WTC11 (cell line): ENCODE results near the gene ITPR1.

ENCODE experiments used
- ESRRA ChIP-seq: sonication (generic); formaldehyde crosslinking; IDR thresholded peaks from 2 replicates; pipeline ENCODE4 v1.8.1; 2022; ENCODE audit warnings: mild to moderate bottlenecking, missing genetic modification reagents, borderline replicate concordance
- MYBL2 ChIP-seq: sonication (generic); formaldehyde crosslinking; IDR thresholded peaks from 2 replicates; pipeline ENCODE4 v1.8.1; 2023; ENCODE audit warnings: mild to moderate bottlenecking, moderate library complexity, missing genetic modification reagents
- SP1 ChIP-seq: sonication (generic); formaldehyde crosslinking; conservative IDR thresholded peaks from 2 replicates; pipeline ENCODE4 v1.8.1; 2022; ENCODE audit warnings: missing genetic modification reagents
- USF2 ChIP-seq: sonication (generic); formaldehyde crosslinking; IDR thresholded peaks from 2 replicates; pipeline ENCODE4 v1.8.1; 2023; ENCODE audit warnings: mild to moderate bottlenecking, missing genetic modification reagents, moderate library complexity
- ZNF232 ChIP-seq: sonication (generic); formaldehyde crosslinking; IDR thresholded peaks from 2 replicates; pipeline ENCODE4 v1.8.0; 2022; ENCODE audit warnings: mild to moderate bottlenecking, missing genetic modification reagents
- ZNF263 ChIP-seq: sonication (generic); formaldehyde crosslinking; IDR thresholded peaks from 2 replicates; pipeline ENCODE4 v1.8.1; 2022; ENCODE audit warnings: low read depth, mild to moderate bottlenecking, moderate library complexity, missing genetic modification reagents
- TF ChIP-seq, protein P1 (sequence below): fragments of 200-600 bp; IDR thresholded peaks from 2 replicates; pipeline ENCODE4 v1.8.0; 2022; ENCODE audit warnings: antibody characterized with exemption
- TF ChIP-seq, protein P2 (sequence below): sonication (generic); formaldehyde crosslinking; conservative IDR thresholded peaks from 2 replicates; pipeline ENCODE4 v1.8.1; 2023; ENCODE audit warnings: mild to moderate bottlenecking, low read depth, missing genetic modification reagents, moderate library complexity
- TF ChIP-seq, protein P3 (sequence below): sonication (generic); formaldehyde crosslinking; IDR thresholded peaks from 2 replicates; pipeline ENCODE4 v1.8.1; 2023; ENCODE audit warnings: mild to moderate bottlenecking, missing genetic modification reagents
- TF ChIP-seq, protein P4 (sequence below): sonication (generic); formaldehyde crosslinking; IDR thresholded peaks from 2 replicates; pipeline ENCODE4 v1.8.0; 2022; ENCODE audit warnings: mild to moderate bottlenecking, missing genetic modification reagents

DNA sequence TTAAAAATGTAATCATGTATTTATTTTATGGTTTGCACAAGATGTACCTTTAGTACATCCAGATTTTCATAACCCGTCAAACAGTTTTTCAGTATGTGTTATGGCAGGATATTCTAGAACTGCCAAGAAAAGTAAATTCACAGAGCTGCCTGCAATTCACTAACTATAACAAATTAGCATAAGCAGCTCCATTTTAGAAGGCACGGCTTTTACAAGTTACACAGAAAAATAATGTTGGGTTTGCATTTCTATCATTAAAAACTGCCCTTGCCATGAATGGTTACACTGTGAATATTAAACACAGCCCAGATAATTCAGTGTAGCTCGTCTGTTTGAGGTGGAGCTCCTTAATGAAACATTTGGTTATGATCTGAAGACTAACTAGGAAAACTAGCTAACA, 391.7 kb downstream of the ITPR1 start:
- no peak for TF ChIP-seq ESRRA (CRISPR knock-in tag)
- TF ChIP-seq, protein P1, sequence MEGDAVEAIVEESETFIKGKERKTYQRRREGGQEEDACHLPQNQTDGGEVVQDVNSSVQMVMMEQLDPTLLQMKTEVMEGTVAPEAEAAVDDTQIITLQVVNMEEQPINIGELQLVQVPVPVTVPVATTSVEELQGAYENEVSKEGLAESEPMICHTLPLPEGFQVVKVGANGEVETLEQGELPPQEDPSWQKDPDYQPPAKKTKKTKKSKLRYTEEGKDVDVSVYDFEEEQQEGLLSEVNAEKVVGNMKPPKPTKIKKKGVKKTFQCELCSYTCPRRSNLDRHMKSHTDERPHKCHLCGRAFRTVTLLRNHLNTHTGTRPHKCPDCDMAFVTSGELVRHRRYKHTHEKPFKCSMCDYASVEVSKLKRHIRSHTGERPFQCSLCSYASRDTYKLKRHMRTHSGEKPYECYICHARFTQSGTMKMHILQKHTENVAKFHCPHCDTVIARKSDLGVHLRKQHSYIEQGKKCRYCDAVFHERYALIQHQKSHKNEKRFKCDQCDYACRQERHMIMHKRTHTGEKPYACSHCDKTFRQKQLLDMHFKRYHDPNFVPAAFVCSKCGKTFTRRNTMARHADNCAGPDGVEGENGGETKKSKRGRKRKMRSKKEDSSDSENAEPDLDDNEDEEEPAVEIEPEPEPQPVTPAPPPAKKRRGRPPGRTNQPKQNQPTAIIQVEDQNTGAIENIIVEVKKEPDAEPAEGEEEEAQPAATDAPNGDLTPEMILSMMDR, result no peak
- TF ChIP-seq ZNF232, result no peak
- TF ChIP-seq ZNF263 (CRISPR knock-in tag), result no peak
- TF ChIP-seq, protein P2, sequence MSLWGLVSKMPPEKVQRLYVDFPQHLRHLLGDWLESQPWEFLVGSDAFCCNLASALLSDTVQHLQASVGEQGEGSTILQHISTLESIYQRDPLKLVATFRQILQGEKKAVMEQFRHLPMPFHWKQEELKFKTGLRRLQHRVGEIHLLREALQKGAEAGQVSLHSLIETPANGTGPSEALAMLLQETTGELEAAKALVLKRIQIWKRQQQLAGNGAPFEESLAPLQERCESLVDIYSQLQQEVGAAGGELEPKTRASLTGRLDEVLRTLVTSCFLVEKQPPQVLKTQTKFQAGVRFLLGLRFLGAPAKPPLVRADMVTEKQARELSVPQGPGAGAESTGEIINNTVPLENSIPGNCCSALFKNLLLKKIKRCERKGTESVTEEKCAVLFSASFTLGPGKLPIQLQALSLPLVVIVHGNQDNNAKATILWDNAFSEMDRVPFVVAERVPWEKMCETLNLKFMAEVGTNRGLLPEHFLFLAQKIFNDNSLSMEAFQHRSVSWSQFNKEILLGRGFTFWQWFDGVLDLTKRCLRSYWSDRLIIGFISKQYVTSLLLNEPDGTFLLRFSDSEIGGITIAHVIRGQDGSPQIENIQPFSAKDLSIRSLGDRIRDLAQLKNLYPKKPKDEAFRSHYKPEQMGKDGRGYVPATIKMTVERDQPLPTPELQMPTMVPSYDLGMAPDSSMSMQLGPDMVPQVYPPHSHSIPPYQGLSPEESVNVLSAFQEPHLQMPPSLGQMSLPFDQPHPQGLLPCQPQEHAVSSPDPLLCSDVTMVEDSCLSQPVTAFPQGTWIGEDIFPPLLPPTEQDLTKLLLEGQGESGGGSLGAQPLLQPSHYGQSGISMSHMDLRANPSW (CRISPR knock-in tag), result no peak
- no peak for TF ChIP-seq USF2 (CRISPR knock-in tag)
- TF ChIP-seq, protein P3, sequence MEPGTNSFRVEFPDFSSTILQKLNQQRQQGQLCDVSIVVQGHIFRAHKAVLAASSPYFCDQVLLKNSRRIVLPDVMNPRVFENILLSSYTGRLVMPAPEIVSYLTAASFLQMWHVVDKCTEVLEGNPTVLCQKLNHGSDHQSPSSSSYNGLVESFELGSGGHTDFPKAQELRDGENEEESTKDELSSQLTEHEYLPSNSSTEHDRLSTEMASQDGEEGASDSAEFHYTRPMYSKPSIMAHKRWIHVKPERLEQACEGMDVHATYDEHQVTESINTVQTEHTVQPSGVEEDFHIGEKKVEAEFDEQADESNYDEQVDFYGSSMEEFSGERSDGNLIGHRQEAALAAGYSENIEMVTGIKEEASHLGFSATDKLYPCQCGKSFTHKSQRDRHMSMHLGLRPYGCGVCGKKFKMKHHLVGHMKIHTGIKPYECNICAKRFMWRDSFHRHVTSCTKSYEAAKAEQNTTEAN (CRISPR knock-in tag), result no peak
- TF ChIP-seq SP1 (CRISPR knock-in tag), result no peak
- no peak for TF ChIP-seq MYBL2 (CRISPR knock-in tag)
- TF ChIP-seq, protein P4, sequence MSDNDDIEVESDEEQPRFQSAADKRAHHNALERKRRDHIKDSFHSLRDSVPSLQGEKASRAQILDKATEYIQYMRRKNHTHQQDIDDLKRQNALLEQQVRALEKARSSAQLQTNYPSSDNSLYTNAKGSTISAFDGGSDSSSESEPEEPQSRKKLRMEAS (CRISPR knock-in tag), result no peak
